ENCODE measurements around the gene CLTRN.
"Not testable (repeated sequence)": the region's sequence is repeated elsewhere in the genome, so short reads cannot be mapped to it uniquely, and the experiment has no call there.

Gene CLTRN

GRCh38 chrX:15674841-15675489, 10.4 kb upstream of the CLTRN start:
- peak overlapping the region; percentile 96 for H3K4me3 ChIP-seq (ENCODE audit: low read length)
- peak; percentile 85 for DNase-seq (ENCODE audit: low read depth)
- TF ChIP-seq CTCF (conservative IDR thresholded peaks at IDR 0.05; ENCODE audit: low read depth, low read length) = no peak

GRCh38 chrX:15674514-15674840, 9.9 kb upstream of the CLTRN start:
- DNase-seq (ENCODE audit: low read depth) = no peak
- TF ChIP-seq CTCF (conservative IDR thresholded peaks at IDR 0.05; ENCODE audit: low read depth, low read length) = no peak
- H3K4me3 ChIP-seq (ENCODE audit: low read length) = peak overlapping the region; percentile 96

GRCh38 chrX:15673970-15674369, 9.4 kb upstream of the CLTRN start:
- TF ChIP-seq CTCF (conservative IDR thresholded peaks at IDR 0.05; ENCODE audit: low read depth, low read length) = no peak
- H3K4me3 ChIP-seq (ENCODE audit: low read length) = peak overlapping the region; percentile 96
- no peak for DNase-seq (ENCODE audit: low read depth)

GRCh38 chrX:15672881-15673280, 8.3 kb upstream of the CLTRN start:
- TF ChIP-seq CTCF (conservative IDR thresholded peaks at IDR 0.05; ENCODE audit: low read depth, low read length) = no peak
- H3K4me3 ChIP-seq (ENCODE audit: low read length) = no peak overlapping the region
- no peak for DNase-seq (ENCODE audit: low read depth)

- no peak overlapping the region for H3K4me3 ChIP-seq (ENCODE audit: low read length)
- no peak for DNase-seq (ENCODE audit: low read depth)
- no peak for TF ChIP-seq CTCF (conservative IDR thresholded peaks at IDR 0.05; ENCODE audit: low read depth, low read length)
Observed at GRCh38 chrX:15663439-15663838, 1.2 kb downstream of the CLTRN start.

- not testable (repeated sequence) for H3K4me3 ChIP-seq (ENCODE audit: low read length); DNase-seq (ENCODE audit: low read depth)
Observed at GRCh38 chrX:15654804-15655203, 9.8 kb downstream of the CLTRN start.

GRCh38 chrX:15653961-15654360, 10.6 kb downstream of the CLTRN start:
- no peak overlapping the region for H3K4me3 ChIP-seq (ENCODE audit: low read length)
- DNase-seq (ENCODE audit: low read depth) = peak; percentile 64
- TF ChIP-seq CTCF (conservative IDR thresholded peaks at IDR 0.05; ENCODE audit: low read depth, low read length) = no peak

GRCh38 chrX:15647510-15647909, 17.1 kb downstream of the CLTRN start:
- not testable (repeated sequence) for DNase-seq (ENCODE audit: low read depth); H3K4me3 ChIP-seq (ENCODE audit: low read length)
